HG02884 (cell line): ENCODE measurements around the gene MALT1.

Experiments used
- ATAC-seq: cut with Tn5 transposase; IDR thresholded peaks from one replicate; pipeline ENCODE4 v1.9.1; 2021; ENCODE audit warnings: mild to moderate bottlenecking, moderate library complexity; ENCODE audit not compliant: unreplicated experiment

The MALT1 gene

GRCh38 chr18:58802959-58803358, 131.7 kb downstream of the MALT1 start:
- no peak for ATAC-seq

DNA sequence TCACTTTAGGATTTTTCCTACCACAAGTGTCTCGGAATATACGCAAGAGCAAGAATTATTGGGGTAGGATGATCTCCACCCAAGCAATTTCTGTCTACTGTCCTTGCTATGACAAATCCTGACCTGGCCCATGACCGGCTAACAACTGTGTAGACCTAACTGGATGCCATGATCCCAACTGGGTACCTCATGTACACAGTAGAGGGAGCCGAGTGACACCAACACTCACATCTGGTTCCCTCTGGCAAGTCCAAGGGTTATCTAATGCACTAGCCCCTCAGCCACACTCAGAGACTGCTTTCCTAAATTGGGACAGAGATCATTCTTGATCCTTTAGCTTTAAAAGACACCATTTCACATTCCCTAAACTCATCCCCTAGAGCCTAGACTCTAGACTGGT, 132.7 kb downstream of the MALT1 start:
- ATAC-seq = no peak
